ENCODE results near the gene CBLB. TPM values are rescaled to one million over a fixed set of nuclear protein-coding genes. Genes with fewer than 3 reads are reported as not detected.

CBLB gene
- polyA plus RNA-seq, 1 experiment, result 24.7 TPM

DNA sequence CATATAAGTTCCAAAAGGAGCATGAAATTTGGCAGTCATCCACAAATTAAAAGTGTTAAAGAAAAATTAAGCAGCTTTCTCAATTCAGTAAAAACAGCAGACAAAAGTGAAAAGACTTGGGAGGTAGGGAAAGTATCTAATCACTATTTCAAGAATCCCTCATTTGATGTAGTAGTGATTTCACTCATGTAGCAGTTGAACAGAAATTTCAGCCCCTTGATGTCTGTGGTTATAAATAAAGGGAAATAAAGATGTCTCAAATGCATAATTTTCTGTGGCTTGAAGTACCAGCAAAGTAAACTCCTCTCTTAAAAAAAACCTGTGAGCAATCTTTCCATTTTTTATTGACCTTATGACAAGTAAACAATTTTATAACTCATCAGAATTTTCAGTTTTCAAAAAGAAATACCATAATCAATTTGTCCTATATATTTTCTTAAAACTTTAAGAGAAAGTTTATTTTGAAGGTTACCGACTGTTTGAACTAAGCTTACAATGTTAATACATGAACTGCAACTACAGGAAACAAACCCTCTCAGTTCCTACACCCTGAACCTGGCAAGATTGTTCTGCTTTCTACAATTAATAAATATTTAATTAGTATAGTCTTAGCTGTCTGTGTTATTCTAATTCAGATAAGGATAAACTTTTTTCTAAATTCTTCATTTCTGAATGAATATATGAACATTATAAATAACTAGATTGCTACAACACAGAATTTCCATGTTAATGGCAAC is 94.2 kb downstream of the CBLB start:
- ChIA-PET CTCF (no interaction called here), POLR2A (no interaction called here)
- Histone ChIP-seq H3K27me3 (ENCODE audit: control insufficient read depth, insufficient read depth, low read length) (no peaks in the 10 kb centered on the region), H3K9me3 (ENCODE audit: control insufficient read depth, insufficient read depth, low read length) (no peaks in the 10 kb centered on the region), H3K27ac (ENCODE audit: low read depth, low read length) (no peak overlapping the region), H3K4me3 (ENCODE audit: low read depth, low read length) (no peak overlapping the region)
- DNase-seq (ENCODE audit: low read depth, low spot score), result no peak
- TF ChIP-seq, protein P1, sequence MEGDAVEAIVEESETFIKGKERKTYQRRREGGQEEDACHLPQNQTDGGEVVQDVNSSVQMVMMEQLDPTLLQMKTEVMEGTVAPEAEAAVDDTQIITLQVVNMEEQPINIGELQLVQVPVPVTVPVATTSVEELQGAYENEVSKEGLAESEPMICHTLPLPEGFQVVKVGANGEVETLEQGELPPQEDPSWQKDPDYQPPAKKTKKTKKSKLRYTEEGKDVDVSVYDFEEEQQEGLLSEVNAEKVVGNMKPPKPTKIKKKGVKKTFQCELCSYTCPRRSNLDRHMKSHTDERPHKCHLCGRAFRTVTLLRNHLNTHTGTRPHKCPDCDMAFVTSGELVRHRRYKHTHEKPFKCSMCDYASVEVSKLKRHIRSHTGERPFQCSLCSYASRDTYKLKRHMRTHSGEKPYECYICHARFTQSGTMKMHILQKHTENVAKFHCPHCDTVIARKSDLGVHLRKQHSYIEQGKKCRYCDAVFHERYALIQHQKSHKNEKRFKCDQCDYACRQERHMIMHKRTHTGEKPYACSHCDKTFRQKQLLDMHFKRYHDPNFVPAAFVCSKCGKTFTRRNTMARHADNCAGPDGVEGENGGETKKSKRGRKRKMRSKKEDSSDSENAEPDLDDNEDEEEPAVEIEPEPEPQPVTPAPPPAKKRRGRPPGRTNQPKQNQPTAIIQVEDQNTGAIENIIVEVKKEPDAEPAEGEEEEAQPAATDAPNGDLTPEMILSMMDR (IDR thresholded peaks at IDR 0.05; ENCODE audit: low read depth, low read length), result no peak

DNA sequence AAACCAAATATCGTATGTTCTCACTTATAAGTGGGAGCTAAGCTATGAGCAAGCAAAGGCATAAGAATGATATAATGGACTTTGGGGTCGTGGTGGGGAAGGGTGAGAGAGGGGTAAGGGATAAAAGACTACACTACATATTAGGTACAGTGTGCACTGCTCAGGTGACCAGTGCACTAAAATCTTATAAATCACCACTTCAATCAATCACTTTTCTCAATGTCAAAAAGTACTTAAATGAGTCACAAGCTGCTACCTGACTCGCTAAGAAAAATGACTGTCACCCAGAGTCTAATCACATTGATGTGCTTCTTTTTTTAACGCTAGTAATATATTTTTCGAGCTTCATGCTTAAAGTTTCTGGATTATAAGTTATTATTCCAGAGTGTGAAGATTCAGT is 95.5 kb downstream of the CBLB start:
- ChIA-PET POLR2A (no interaction called here), CTCF (no interaction called here)
- DNase-seq (ENCODE audit: low read depth, low spot score), result no peak
- Histone ChIP-seq H3K27me3 (ENCODE audit: control insufficient read depth, insufficient read depth, low read length) (no peaks in the 10 kb centered on the region), H3K27ac (ENCODE audit: low read depth, low read length) (no peak overlapping the region), H3K9me3 (ENCODE audit: control insufficient read depth, insufficient read depth, low read length) (no peaks in the 10 kb centered on the region), H3K4me3 (ENCODE audit: low read depth, low read length) (no peak overlapping the region)
- TF ChIP-seq, protein P1 (IDR thresholded peaks at IDR 0.05; ENCODE audit: low read depth, low read length), result no peak

DNA sequence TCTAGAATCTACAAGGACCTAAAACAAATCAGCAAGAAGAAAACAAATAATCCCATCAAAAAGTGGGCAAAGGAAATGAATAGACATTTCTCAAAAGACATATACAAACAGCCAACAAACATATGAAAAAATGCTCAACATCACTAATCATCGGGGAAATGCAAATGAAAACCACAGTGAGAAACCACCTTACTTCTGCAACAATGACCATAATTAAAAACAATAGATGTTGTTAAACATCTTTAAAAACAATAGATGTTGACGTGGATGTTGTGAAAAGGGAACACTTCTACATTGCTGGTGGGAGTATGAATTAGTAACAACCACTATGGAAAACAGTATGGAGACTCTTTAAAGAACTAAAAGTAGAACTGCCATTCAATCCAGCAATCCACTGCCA is 96.2 kb downstream of the CBLB start:
- TF ChIP-seq, protein P1 (IDR thresholded peaks at IDR 0.05; ENCODE audit: low read depth, low read length), result no peak
- ChIA-PET CTCF (no interaction called here), POLR2A (no interaction called here)

DNA sequence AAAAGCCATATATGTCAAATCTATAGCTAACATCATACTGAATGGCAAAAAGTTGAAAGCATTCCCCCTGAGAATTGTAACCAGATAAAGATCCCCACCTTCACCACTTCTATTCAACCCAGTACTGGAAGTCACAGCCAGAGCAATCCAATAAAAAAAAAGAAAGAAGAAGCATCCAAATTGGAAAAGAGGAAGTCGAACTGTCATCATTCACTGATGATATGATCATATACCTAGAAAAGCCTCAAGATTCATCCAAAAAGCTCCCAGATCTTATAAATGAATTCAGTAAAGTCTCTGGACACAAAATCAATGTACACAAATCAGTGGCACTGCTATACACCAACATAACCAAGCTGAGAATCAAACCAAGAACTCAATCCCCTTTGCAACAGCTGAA is 97.4 kb downstream of the CBLB start:
- Histone ChIP-seq H3K27me3 (ENCODE audit: control insufficient read depth, insufficient read depth, low read length) (no peaks in the 10 kb centered on the region), H3K9me3 (ENCODE audit: control insufficient read depth, insufficient read depth, low read length) (no peaks in the 10 kb centered on the region), H3K27ac (ENCODE audit: low read depth, low read length) (no peak overlapping the region), H3K4me3 (ENCODE audit: low read depth, low read length) (no peak overlapping the region)
- DNase-seq (ENCODE audit: low read depth, low spot score), result no peak
- ChIA-PET CTCF (no interaction called here), POLR2A (no interaction called here)
- TF ChIP-seq, protein P1 (IDR thresholded peaks at IDR 0.05; ENCODE audit: low read depth, low read length), result no peak

More for the DNA sequence above, 96.2 kb downstream of the CBLB start:
- no peak for DNase-seq (ENCODE audit: low read depth, low spot score)
- Histone ChIP-seq H3K27me3 (ENCODE audit: control insufficient read depth, insufficient read depth, low read length) (no peaks in the 10 kb centered on the region), H3K27ac (ENCODE audit: low read depth, low read length) (no peak overlapping the region), H3K9me3 (ENCODE audit: control insufficient read depth, insufficient read depth, low read length) (no peaks in the 10 kb centered on the region), H3K4me3 (ENCODE audit: low read depth, low read length) (no peak overlapping the region)

DNA sequence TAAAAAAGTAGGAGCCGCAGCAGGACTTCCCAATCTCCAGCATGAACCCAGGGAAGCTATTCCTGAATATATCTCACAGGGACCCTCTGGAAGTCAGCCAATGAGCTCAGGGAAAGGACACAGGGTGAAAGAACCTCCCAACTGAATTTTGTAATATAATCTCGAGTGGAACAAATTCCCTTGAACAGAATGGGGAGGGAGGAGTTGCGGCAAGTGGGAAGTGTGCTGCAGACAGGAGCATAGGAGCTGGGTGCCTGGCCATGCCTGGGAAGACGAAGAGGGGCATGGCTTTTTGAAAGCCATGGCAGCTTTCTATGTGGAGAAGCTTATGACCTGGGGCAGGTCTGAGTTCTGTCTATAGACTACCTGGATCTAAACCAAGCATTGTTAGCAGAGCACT is 98.4 kb downstream of the CBLB start:
- H3K27me3 ChIP-seq (ENCODE audit: control insufficient read depth, insufficient read depth, low read length), result no peaks in the 10 kb centered on the region
- DNase-seq (ENCODE audit: low read depth, low spot score), result no peak
- H3K27ac ChIP-seq (ENCODE audit: low read depth, low read length), result no peak overlapping the region
- TF ChIP-seq, protein P1 (IDR thresholded peaks at IDR 0.05; ENCODE audit: low read depth, low read length), result no peak
- H3K4me3 ChIP-seq (ENCODE audit: low read depth, low read length), result no peak overlapping the region
- POLR2A ChIA-PET, result no interaction called here
- CTCF ChIA-PET, result no interaction called here
- no peaks in the 10 kb centered on the region for H3K9me3 ChIP-seq (ENCODE audit: control insufficient read depth, insufficient read depth, low read length)

Data from AG04450 (cell line).